ENCODE data around the gene ATF6.

DNA sequence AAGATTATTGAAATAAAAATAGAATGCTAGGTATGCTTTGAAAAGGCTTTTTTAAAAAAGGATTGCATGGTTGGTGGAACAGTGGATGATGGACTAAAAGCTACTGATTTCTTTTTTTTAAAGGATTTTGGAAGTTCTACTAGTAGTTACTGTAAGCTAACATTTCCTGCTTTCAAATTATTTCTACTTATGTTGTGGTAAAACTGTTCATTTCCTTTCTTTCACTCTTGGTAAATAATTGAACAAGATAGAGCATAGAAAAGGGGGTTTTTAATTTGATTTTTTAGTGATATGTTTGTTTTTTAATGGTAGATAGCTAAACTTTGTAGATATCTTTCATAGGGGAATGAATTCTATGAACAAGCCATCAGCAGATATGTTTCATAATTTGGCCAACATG, 153.1 kb downstream of the ATF6 start:
- TF ChIP-seq, protein P1, sequence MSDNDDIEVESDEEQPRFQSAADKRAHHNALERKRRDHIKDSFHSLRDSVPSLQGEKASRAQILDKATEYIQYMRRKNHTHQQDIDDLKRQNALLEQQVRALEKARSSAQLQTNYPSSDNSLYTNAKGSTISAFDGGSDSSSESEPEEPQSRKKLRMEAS (CRISPR knock-in tag; IDR thresholded peaks at IDR 0.05) = no peak
- TF ChIP-seq RORB (CRISPR knock-in tag; IDR thresholded peaks at IDR 0.05) = no peak
- TF ChIP-seq, protein P2, sequence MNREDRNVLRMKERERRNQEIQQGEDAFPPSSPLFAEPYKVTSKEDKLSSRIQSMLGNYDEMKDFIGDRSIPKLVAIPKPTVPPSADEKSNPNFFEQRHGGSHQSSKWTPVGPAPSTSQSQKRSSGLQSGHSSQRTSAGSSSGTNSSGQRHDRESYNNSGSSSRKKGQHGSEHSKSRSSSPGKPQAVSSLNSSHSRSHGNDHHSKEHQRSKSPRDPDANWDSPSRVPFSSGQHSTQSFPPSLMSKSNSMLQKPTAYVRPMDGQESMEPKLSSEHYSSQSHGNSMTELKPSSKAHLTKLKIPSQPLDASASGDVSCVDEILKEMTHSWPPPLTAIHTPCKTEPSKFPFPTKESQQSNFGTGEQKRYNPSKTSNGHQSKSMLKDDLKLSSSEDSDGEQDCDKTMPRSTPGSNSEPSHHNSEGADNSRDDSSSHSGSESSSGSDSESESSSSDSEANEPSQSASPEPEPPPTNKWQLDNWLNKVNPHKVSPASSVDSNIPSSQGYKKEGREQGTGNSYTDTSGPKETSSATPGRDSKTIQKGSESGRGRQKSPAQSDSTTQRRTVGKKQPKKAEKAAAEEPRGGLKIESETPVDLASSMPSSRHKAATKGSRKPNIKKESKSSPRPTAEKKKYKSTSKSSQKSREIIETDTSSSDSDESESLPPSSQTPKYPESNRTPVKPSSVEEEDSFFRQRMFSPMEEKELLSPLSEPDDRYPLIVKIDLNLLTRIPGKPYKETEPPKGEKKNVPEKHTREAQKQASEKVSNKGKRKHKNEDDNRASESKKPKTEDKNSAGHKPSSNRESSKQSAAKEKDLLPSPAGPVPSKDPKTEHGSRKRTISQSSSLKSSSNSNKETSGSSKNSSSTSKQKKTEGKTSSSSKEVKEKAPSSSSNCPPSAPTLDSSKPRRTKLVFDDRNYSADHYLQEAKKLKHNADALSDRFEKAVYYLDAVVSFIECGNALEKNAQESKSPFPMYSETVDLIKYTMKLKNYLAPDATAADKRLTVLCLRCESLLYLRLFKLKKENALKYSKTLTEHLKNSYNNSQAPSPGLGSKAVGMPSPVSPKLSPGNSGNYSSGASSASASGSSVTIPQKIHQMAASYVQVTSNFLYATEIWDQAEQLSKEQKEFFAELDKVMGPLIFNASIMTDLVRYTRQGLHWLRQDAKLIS (CRISPR knock-in tag; IDR thresholded peaks at IDR 0.05; ENCODE audit: borderline replicate concordance) = no peak
- TF ChIP-seq, protein P3, sequence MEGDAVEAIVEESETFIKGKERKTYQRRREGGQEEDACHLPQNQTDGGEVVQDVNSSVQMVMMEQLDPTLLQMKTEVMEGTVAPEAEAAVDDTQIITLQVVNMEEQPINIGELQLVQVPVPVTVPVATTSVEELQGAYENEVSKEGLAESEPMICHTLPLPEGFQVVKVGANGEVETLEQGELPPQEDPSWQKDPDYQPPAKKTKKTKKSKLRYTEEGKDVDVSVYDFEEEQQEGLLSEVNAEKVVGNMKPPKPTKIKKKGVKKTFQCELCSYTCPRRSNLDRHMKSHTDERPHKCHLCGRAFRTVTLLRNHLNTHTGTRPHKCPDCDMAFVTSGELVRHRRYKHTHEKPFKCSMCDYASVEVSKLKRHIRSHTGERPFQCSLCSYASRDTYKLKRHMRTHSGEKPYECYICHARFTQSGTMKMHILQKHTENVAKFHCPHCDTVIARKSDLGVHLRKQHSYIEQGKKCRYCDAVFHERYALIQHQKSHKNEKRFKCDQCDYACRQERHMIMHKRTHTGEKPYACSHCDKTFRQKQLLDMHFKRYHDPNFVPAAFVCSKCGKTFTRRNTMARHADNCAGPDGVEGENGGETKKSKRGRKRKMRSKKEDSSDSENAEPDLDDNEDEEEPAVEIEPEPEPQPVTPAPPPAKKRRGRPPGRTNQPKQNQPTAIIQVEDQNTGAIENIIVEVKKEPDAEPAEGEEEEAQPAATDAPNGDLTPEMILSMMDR (IDR thresholded peaks at IDR 0.05) = no peak
- TF ChIP-seq, protein P4, sequence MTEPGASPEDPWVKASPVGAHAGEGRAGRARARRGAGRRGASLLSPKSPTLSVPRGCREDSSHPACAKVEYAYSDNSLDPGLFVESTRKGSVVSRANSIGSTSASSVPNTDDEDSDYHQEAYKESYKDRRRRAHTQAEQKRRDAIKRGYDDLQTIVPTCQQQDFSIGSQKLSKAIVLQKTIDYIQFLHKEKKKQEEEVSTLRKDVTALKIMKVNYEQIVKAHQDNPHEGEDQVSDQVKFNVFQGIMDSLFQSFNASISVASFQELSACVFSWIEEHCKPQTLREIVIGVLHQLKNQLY (CRISPR knock-in tag; IDR thresholded peaks at IDR 0.05) = no peak
- TF ChIP-seq CBFB (CRISPR knock-in tag; IDR thresholded peaks at IDR 0.05; ENCODE audit: low read depth) = no peak
- TF ChIP-seq SP1 (CRISPR knock-in tag; conservative IDR thresholded peaks at IDR 0.05) = no peak
- TF ChIP-seq RELA (CRISPR knock-in tag; IDR thresholded peaks at IDR 0.05; ENCODE audit: borderline replicate concordance) = no peak
- TF ChIP-seq, protein P5, sequence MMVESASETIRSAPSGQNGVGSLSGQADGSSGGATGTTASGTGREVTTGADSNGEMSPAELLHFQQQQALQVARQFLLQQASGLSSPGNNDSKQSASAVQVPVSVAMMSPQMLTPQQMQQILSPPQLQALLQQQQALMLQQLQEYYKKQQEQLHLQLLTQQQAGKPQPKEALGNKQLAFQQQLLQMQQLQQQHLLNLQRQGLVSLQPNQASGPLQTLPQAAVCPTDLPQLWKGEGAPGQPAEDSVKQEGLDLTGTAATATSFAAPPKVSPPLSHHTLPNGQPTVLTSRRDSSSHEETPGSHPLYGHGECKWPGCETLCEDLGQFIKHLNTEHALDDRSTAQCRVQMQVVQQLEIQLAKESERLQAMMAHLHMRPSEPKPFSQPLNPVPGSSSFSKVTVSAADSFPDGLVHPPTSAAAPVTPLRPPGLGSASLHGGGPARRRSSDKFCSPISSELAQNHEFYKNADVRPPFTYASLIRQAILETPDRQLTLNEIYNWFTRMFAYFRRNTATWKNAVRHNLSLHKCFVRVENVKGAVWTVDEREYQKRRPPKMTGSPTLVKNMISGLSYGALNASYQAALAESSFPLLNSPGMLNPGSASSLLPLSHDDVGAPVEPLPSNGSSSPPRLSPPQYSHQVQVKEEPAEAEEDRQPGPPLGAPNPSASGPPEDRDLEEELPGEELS (CRISPR knock-in tag; IDR thresholded peaks at IDR 0.05) = no peak
- TF ChIP-seq, protein P6, sequence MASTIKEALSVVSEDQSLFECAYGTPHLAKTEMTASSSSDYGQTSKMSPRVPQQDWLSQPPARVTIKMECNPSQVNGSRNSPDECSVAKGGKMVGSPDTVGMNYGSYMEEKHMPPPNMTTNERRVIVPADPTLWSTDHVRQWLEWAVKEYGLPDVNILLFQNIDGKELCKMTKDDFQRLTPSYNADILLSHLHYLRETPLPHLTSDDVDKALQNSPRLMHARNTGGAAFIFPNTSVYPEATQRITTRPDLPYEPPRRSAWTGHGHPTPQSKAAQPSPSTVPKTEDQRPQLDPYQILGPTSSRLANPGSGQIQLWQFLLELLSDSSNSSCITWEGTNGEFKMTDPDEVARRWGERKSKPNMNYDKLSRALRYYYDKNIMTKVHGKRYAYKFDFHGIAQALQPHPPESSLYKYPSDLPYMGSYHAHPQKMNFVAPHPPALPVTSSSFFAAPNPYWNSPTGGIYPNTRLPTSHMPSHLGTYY (CRISPR knock-in tag; IDR thresholded peaks at IDR 0.05) = no peak
- TF ChIP-seq JUN (CRISPR knock-in tag; IDR thresholded peaks at IDR 0.05) = no peak
- no peak for TF ChIP-seq PRRX2 (CRISPR knock-in tag; IDR thresholded peaks at IDR 0.05)

Measured in WTC11 (cell line).